Fibroblast of lung (primary cell): ENCODE data around the gene KRTAP9-3. TPM values are rescaled to one million over a fixed set of nuclear protein-coding genes. Genes with fewer than 3 reads are reported as not detected.

Experiments used
- DNase-seq, 2 donors: peaks; one replicate each; pipeline versions ENCODE4 v3.0.0 to v3.0.0-alpha.2; 2010; ENCODE audit warnings: low read depth in 2 of 2
- H2AFZ ChIP-seq: 2 replicates; pipeline ENCODE4 v1.5.1; 2012; ENCODE audit warnings: low read length, control low read depth, inconsistent platforms
- H3K27ac ChIP-seq: 2 replicates; pipeline ENCODE4 v1.5.1; 2011; ENCODE audit warnings: low read length, control low read depth; ENCODE audit not compliant: insufficient read depth
- H3K27me3 ChIP-seq: 2 replicates; pipeline ENCODE4 v1.5.1; 2011; ENCODE audit warnings: mild to moderate bottlenecking, low read length; ENCODE audit not compliant: control insufficient read depth, insufficient read depth
- H3K36me3 ChIP-seq: 2 replicates; pipeline ENCODE4 v1.5.1; 2011; ENCODE audit warnings: low read length; ENCODE audit not compliant: control insufficient read depth, insufficient read depth
- H3K4me1 ChIP-seq: 2 replicates; pipeline ENCODE4 v1.5.1; 2011; ENCODE audit warnings: low read length; ENCODE audit not compliant: control insufficient read depth, insufficient read depth; ENCODE audit errors: extremely low read depth
- H3K4me2 ChIP-seq: 2 replicates; pipeline ENCODE4 v1.5.1; 2011; ENCODE audit warnings: low read length, control low read depth; ENCODE audit not compliant: insufficient read depth; ENCODE audit errors: extremely low read depth
- H3K4me3 ChIP-seq, 4 experiments: fragments of 200-600 bp in 1 of 4; sonication (generic) in 1 of 4; replicated peaks in 1 of 4; 2 replicates each; pipeline ENCODE4 v1.5.1; 2011 to 2016; ENCODE audit warnings: low read length in 4 of 4, low read depth in 3 of 4, mild to moderate bottlenecking in 3 of 4, control low read depth in 2 of 4, inconsistent platforms in 1 of 4, mixed read lengths in 1 of 4; ENCODE audit not compliant: insufficient read depth in 1 of 4; ENCODE audit errors: control extremely low read depth in 1 of 4
- H3K79me2 ChIP-seq: 2 replicates; pipeline ENCODE4 v1.5.1; 2012; ENCODE audit warnings: mild to moderate bottlenecking, low read length, inconsistent platforms; ENCODE audit not compliant: control insufficient read depth, insufficient read depth
- H3K9ac ChIP-seq: 2 replicates; pipeline ENCODE4 v1.5.1; 2011; ENCODE audit warnings: mild to moderate bottlenecking, low read length, control low read depth; ENCODE audit not compliant: insufficient read depth
- H3K9me3 ChIP-seq: 2 replicates; pipeline ENCODE4 v1.5.1; 2012; ENCODE audit warnings: low read depth, low read length; ENCODE audit not compliant: control insufficient read depth, insufficient read depth
- H4K20me1 ChIP-seq: 2 replicates; pipeline ENCODE4 v1.5.1; 2011; ENCODE audit warnings: low read length; ENCODE audit not compliant: control insufficient read depth, insufficient read depth; ENCODE audit errors: extremely low read depth
- EZH2 ChIP-seq: IDR thresholded peaks from 2 replicates; pipeline ENCODE4 v1.5.1; 2012; ENCODE audit warnings: low read length, control low read depth, mild to moderate bottlenecking; ENCODE audit errors: missing control alignments
- polyA plus RNA-seq, 2 donors: library from polyadenylated mRNA; depleted of rRNA in 1 of 2; stranded (reverse) in 1 of 2; unstranded in 1 of 2; fragments of >200 nt; gene quantifications; 2 replicates each; pipeline ENCODE4 v1.2.1, GENCODE V29; 2011 to 2012; ENCODE audit warnings: missing spikeins in 1 of 2
- total RNA-seq: library from RNA; depleted of rRNA; stranded (reverse); fragments of >200 nt; gene quantifications from 2 replicates; pipeline ENCODE4 v1.2.1, GENCODE V29; 2014
- TF ChIP-seq, protein P1 (sequence below), 2 donors: IDR thresholded peaks in 1 of 2; conservative IDR thresholded peaks in 1 of 2; 1 replicate in 1 of 2; 2 replicates in 1 of 2; pipeline ENCODE4 v1.5.1; 2011 to 2012; ENCODE audit warnings: low read length in 2 of 2, control low read depth in 1 of 2, inconsistent platforms in 1 of 2, low read depth in 1 of 2, mild to moderate bottlenecking in 1 of 2

Gene KRTAP9-3
- total and polyA plus RNA-seq, 2 donors (not counting 1 experiment from before 2014, with no cell fraction given): not detected

- H3K9ac ChIP-seq: no peak overlapping the region
- no peaks in the 10 kb centered on the region for H3K79me2 ChIP-seq
- H3K27me3 ChIP-seq: no peaks in the 10 kb centered on the region
- H3K9me3 ChIP-seq: no peaks in the 10 kb centered on the region
- H3K4me3 ChIP-seq: no peak overlapping the region
- no peak overlapping the region for H2AFZ ChIP-seq
- no peak overlapping the region for H3K27ac ChIP-seq
- DNase-seq: peak in 1 of 2 donors; percentile 11
- H4K20me1 ChIP-seq: no peaks in the 10 kb centered on the region
- H3K4me1 ChIP-seq: no peaks in the 10 kb centered on the region
- no peaks in the 10 kb centered on the region for H3K36me3 ChIP-seq
- TF ChIP-seq, protein P1, sequence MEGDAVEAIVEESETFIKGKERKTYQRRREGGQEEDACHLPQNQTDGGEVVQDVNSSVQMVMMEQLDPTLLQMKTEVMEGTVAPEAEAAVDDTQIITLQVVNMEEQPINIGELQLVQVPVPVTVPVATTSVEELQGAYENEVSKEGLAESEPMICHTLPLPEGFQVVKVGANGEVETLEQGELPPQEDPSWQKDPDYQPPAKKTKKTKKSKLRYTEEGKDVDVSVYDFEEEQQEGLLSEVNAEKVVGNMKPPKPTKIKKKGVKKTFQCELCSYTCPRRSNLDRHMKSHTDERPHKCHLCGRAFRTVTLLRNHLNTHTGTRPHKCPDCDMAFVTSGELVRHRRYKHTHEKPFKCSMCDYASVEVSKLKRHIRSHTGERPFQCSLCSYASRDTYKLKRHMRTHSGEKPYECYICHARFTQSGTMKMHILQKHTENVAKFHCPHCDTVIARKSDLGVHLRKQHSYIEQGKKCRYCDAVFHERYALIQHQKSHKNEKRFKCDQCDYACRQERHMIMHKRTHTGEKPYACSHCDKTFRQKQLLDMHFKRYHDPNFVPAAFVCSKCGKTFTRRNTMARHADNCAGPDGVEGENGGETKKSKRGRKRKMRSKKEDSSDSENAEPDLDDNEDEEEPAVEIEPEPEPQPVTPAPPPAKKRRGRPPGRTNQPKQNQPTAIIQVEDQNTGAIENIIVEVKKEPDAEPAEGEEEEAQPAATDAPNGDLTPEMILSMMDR (conservative IDR thresholded peaks at IDR 0.05 in 1 of 2, IDR thresholded peaks at IDR 0.05 in 1 of 2; ENCODE audit: low read depth in 1 of 2, low read length in 2 of 2): no peak
- TF ChIP-seq EZH2: no peak
- no peak overlapping the region for H3K4me2 ChIP-seq
Measured at GRCh38 chr17:41256291-41256685, 24.0 kb downstream of the KRTAP9-3 start.

- Histone ChIP-seq H3K4me1 (no peaks in the 10 kb centered on the region), H2AFZ (no peak overlapping the region), H3K27me3 (no peaks in the 10 kb centered on the region), H3K9me3 (no peaks in the 10 kb centered on the region), H3K4me2 (no peak overlapping the region), H3K36me3 (no peaks in the 10 kb centered on the region), H3K27ac (no peak overlapping the region), H4K20me1 (no peaks in the 10 kb centered on the region), H3K4me3 (no peak overlapping the region), H3K9ac (no peak overlapping the region), H3K79me2 (no peaks in the 10 kb centered on the region)
- no peak for DNase-seq
- no peak for TF ChIP-seq EZH2
- TF ChIP-seq, protein P1 (conservative IDR thresholded peaks at IDR 0.05 in 1 of 2, IDR thresholded peaks at IDR 0.05 in 1 of 2; ENCODE audit: low read depth in 1 of 2, low read length in 2 of 2): no peak
Measured at GRCh38 chr17:41258406-41258805, 26.2 kb downstream of the KRTAP9-3 start.

- Histone ChIP-seq H3K4me1 (no peaks in the 10 kb centered on the region), H4K20me1 (no peaks in the 10 kb centered on the region), H3K9ac (no peak overlapping the region), H2AFZ (no peak overlapping the region), H3K4me2 (no peak overlapping the region), H3K4me3 (no peak overlapping the region), H3K27ac (no peak overlapping the region), H3K9me3 (no peaks in the 10 kb centered on the region), H3K36me3 (no peaks in the 10 kb centered on the region), H3K79me2 (no peaks in the 10 kb centered on the region), H3K27me3 (peaks cover 3% of the 10 kb centered on the region)
- TF ChIP-seq, protein P1 (conservative IDR thresholded peaks at IDR 0.05 in 1 of 2, IDR thresholded peaks at IDR 0.05 in 1 of 2; ENCODE audit: low read depth in 1 of 2, low read length in 2 of 2): no peak
- no peak for TF ChIP-seq EZH2
- DNase-seq: no peak
Measured at GRCh38 chr17:41263212-41263611, 31.0 kb downstream of the KRTAP9-3 start.
